GM19438 (cell line): Measurements from ENCODE around the gene MYOM3.
"Not testable (repeated sequence)": the region's sequence is repeated elsewhere in the genome, so short reads cannot be mapped to it uniquely, and the experiment has no call there.

Experiments
- ATAC-seq: cut with Tn5 transposase; IDR thresholded peaks from one replicate; pipeline ENCODE4 v1.9.1; 2021; ENCODE audit warnings: low read depth; ENCODE audit not compliant: unreplicated experiment

MYOM3 gene

DNA sequence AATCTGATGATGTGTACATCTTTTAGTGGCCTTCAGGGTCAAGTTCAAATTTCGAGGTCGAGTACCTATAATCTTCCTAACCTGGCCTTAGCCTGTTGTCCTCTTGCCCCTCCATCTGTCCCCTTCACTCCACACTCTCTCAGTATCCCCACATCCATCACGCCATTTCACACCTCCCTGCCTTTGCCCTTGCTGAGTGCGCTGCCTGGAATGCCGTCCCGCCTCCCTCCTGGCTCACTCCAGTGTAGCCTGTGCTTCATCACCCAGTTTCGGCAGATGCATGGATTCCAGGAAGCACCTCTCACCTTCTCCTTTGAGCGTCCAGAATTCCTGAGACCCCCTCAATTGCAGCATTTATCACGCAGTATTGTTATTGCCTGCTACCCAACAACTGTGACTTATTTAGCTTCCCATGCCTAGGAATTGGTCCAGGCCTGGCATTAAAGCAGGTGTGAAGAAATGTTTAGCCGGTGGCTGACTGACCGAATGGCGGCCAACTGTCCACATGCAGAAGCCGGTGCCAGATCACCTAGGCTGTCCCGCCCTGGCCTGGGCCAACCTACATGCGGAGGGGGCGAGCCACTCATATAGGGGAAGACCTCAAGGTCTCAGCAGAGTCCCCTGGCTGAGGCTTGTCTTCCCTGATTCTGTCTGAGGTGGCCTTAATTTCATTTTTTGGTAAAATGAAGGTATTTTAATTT is 34.5 kb downstream of the MYOM3 start:
- no peak for ATAC-seq

- ATAC-seq: no peak
These were observed 36.0 kb downstream of the MYOM3 start for GRCh38 chr1:24075946-24076345.

GRCh38 chr1:24075590-24075854 is 36.4 kb downstream of the MYOM3 start:
- ATAC-seq: no peak

GRCh38 chr1:24074817-24075589 is 36.9 kb downstream of the MYOM3 start:
- ATAC-seq: no peak

DNA sequence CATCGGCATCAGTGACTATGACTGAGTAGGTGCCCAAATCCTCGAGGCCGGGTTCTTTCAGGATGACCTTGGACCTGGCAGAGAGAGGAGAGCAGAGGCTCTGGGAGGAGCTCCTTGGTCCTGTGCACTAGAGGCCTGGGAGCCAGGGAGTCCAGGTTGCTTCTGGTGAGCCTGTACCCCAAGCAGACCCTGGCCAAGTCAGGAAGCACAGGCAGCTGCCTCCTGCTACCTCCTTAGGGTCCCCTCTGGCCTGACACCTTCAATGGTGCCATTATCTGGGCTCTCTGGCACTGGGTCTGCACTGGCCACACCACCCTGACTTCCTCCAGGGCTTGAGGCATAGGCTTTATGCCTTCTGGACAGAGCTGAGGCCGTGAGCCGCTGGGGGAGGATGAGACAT is 37.7 kb downstream of the MYOM3 start:
- ATAC-seq: no peak

- no peak for ATAC-seq
These were observed 40.0 kb downstream of the MYOM3 start for GRCh38 chr1:24071941-24072340.

DNA sequence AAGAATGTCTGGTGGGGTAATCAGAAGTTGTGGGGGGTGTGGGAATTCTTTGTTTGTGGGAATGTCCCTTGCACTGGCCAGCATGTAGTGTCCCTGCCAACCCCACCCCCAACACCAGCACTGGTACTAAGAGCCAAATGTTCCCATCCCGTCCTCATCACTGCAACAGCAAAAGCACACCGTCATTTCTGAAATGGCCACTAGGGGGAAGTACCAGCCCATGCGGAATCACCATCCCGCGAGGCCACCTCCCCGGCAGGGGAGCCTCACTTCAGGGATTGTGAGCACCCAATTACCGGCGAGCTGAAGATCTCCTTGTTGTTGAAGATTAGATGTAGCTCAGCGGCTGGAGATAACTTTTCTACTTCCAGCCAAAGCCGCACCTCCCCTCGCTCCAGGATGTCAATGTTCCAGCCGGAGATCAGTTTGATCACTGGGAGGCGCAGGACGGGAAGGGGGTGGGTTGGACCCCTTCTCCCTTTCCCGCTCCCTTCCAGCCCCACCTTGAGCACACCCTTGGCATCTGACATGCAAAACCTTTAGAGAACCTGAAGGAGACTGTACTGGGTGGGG is 41.0 kb downstream of the MYOM3 start:
- no peak for ATAC-seq

- no peak for ATAC-seq
These were observed 42.1 kb downstream of the MYOM3 start for GRCh38 chr1:24069817-24070216.

GRCh38 chr1:24067978-24068377 is 44.0 kb downstream of the MYOM3 start:
- no peak for ATAC-seq

GRCh38 chr1:24065304-24065703 is 46.6 kb downstream of the MYOM3 start:
- ATAC-seq: no peak

- ATAC-seq: no peak
These were observed 49.7 kb downstream of the MYOM3 start for GRCh38 chr1:24062221-24062620.

DNA sequence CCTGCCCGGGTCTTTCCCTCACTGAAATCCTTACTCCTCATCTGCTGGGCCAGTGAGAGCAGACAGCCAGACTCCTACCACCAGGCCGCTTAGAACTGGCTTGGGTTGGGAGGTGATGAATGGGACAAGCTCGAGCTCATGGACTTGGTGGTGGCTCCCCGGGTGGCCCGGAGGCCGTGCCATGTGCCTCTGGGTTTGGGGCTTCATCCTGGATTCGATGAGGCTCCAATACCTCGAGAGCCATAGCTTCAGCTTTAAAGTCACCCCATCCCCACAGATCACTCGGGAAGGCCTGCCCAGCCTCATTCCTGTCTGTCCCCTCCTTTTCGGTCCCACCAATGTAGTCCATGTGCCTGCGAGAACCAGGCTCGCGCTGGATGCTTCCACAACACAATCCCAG is 51.5 kb downstream of the MYOM3 start:
- no peak for ATAC-seq

- ATAC-seq: no peak
These were observed 53.1 kb downstream of the MYOM3 start for GRCh38 chr1:24058671-24059455.

- ATAC-seq: no peak
These were observed 54.8 kb downstream of the MYOM3 start for GRCh38 chr1:24057171-24057570.

DNA sequence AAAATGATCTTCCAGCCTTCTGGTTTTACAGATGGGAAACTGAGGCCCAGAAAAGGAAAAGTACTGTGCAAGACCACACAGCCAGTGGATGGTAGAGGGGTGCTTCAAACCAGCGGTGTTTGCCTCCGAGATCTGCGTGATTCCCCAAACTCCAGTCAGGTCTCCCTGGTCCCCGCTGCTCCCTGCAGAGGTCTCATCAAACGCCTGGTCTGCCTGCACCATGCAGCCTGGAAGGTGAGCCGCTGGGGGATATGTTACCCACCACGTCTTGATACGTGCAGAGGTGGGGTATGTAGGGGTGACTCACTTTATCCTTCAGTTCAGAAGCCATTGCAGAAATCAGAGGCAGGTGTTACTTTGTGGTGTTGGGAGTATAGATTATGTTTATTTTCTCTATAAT is 56.3 kb downstream of the MYOM3 start:
- no peak for ATAC-seq

DNA sequence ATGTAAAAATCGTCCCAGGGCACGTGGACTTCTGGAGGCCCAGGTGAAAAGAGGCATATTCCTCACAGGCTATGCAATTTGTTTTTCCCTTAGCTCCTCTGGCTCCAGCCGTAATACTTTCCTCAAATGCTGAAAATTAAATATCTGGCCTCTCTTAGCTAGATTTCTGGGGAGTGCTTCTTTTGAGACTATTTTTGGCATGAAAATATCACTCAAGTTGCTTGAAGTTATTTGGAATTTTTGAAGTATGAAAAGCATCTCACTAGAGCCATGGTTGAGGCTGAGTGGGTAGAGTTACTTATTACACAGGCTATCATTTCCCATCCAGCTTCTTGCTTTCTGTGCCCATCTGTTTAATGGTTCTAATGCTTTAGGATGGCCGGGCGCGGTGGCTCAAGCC is 59.7 kb downstream of the MYOM3 start:
- ATAC-seq: no peak

- ATAC-seq: no peak
These were observed 60.6 kb downstream of the MYOM3 start for GRCh38 chr1:24051206-24051945.

- ATAC-seq: no peak
These were observed 62.2 kb downstream of the MYOM3 start for GRCh38 chr1:24049733-24050132.

GRCh38 chr1:24048894-24049293 is 63.0 kb downstream of the MYOM3 start:
- ATAC-seq: not testable (repeated sequence)

DNA sequence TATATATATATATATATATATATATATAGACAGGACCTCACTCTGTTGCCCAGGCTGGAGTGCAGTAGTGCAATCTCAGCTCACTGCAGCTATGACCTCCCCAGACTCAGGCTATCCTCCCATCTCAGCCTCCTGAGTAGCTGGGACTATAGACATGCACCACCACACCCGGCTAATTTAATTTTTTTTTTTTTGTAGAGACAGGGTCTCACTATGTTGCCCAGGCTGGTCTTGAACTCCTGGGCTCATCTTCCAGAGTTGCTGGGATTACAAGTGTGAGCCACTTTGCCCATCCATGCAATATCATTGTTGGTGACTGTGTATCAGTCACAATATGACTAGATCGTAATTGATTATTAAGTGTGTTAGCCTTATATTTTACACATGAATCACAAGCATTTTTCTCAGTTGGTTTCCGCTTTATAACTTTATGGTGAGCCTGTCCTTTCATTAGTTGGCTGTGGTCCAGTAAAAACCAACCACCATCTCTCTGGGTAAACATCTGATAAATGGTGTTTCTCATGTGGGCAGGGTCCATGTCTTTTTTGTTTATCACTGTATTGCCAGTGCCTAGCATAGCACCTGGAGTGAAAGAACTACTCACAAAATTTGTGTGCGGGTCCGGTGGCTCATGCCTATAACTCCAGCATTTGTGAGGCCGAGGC is 63.6 kb downstream of the MYOM3 start:
- ATAC-seq: no peak
